Measurements from ENCODE around the gene WIZ.
A peak's percentile ranks its signal among the peaks of the same experiment; 100 is the strongest.
"Not testable (repeated sequence)": the region's sequence is repeated elsewhere in the genome, so short reads cannot be mapped to it uniquely, and the experiment has no call there.

The WIZ gene, protein sequence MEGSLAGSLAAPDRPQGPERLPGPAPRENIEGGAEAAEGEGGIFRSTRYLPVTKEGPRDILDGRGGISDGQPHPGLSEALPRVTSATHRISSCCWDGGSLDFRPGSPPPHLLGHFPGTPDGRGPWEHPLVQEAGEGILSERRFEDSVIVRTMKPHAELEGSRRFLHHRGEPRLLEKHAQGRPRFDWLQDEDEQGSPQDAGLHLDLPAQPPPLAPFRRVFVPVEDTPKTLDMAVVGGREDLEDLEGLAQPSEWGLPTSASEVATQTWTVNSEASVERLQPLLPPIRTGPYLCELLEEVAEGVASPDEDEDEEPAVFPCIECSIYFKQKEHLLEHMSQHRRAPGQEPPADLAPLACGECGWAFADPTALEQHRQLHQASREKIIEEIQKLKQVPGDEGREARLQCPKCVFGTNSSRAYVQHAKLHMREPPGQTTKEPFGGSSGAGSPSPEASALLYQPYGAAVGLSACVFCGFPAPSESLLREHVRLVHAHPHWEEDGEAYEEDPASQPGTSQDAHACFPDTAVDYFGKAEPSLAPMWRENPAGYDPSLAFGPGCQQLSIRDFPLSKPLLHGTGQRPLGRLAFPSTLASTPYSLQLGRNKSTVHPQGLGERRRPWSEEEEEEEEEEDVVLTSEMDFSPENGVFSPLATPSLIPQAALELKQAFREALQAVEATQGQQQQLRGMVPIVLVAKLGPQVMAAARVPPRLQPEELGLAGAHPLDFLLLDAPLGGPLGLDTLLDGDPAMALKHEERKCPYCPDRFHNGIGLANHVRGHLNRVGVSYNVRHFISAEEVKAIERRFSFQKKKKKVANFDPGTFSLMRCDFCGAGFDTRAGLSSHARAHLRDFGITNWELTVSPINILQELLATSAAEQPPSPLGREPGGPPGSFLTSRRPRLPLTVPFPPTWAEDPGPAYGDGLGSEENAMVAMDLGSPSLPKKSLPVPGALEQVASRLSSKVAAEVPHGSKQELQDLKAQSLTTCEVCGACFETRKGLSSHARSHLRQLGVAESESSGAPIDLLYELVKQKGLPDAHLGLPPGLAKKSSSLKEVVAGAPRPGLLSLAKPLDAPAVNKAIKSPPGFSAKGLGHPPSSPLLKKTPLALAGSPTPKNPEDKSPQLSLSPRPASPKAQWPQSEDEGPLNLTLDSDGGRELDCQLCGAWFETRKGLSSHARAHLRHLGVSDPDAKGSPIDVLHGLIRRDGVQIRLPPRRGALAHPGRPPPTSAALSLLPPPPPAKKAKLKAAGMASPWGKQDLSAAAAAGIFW (N-terminal part only)
- 24.6 to 29.5 (median 25.7) reads per million in 4 donors for total RNA-seq

- peak; percentile 66 to 81 (median 75) for DNase-seq
Observed at GRCh38 chr19:15449620-15450527, at the start of gene WIZ. Gene WIZ (minus strand): TSS chr19:15449956. CDS start chr19:15448307, 1,649 bp downstream.

GRCh38 chr19:15498910-15499309 lies 49.2 kb upstream of the WIZ start:
- DNase-seq = no peak

- no peak for DNase-seq
Observed at GRCh38 chr19:15498156-15498858, 48.6 kb upstream of the WIZ start.

DNA sequence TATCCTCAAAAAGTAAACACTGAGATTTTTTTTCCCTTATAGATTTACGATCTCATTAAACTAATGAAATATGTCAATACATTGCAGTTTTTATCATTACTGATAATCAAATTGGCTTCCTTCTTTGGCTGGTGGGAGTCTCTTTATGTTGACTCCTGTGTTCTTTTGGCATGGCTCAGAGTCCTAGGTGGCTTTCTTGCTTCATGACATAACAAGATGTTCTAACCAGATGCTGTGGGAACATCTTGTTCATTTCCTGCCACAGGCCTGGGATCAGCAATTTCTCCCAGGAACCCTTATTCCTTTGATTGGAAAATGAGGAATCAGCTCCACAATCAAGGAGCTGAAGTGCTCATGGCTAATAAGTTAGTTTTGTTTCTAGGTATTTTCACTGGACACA lies 45.4 kb upstream of the WIZ start:
- no peak for DNase-seq

DNA sequence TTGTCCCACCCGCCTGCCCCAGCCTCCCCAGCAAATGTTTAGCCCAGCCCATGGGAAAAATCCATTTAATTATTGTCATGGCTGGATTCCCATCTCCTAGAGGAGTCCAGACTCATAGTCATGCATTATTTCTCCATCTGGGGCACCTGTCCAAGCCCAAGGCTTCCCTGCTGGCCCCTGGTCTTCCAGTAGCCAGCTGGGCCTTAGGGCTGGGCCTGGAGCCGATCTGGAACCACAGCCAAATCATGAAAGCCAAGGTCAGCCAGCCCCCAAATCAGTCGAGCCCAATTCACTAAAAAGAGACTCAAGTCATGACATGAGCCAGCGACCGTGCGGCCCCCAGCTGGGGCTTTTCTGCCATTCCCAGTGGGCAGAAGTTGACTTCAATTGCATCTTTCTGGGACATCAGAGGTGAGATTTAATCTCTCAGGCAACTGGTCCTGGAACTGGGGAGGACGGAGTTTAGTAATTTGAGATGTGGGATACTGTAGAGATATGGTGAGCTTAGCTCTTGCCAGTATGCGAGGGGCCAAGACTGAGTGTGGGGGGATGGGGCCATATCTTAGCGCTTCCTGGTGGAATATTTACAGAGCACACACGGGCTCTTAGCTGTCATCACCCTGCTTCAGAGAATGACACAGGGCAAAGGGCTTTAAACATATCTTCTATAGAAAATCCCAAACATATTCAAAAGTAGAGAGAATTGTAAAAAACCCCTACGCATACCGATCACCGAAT lies 38.9 kb upstream of the WIZ start:
- DNase-seq = no peak

DNA sequence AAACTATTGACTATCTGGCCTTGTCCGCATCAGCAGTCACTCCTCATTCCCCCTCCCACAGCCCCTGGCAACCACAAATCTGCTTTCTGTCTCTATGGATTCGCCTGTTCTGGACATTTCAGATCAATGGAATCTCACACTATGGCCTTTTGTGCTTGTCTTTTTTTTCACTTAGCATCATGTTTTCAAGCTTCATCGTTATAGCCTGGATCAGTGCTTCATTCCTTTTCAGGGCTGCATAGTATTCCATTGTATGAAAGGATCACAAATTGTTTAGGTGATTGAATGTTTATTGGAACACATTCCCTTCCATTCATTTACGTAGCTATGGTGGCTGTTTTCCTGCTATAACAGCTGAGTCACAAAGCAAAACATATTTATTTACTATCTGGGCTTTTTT lies 37.3 kb upstream of the WIZ start:
- DNase-seq = no peak

- DNase-seq = not testable (repeated sequence)
Observed at GRCh38 chr19:15485768-15486167, 36.0 kb upstream of the WIZ start.

- not testable (repeated sequence) for DNase-seq
Observed at GRCh38 chr19:15480996-15481395, 31.2 kb upstream of the WIZ start.

GRCh38 chr19:15479391-15480345 lies 29.9 kb upstream of the WIZ start, which contains the start of gene PGLYRP2:
Gene PGLYRP2 (minus strand): TSS chr19:15479501. CDS start chr19:15479371, 130 bp downstream.
- no peak for DNase-seq

GRCh38 chr19:15476325-15476724 lies 26.6 kb upstream of the WIZ start:
- no peak for DNase-seq

DNA sequence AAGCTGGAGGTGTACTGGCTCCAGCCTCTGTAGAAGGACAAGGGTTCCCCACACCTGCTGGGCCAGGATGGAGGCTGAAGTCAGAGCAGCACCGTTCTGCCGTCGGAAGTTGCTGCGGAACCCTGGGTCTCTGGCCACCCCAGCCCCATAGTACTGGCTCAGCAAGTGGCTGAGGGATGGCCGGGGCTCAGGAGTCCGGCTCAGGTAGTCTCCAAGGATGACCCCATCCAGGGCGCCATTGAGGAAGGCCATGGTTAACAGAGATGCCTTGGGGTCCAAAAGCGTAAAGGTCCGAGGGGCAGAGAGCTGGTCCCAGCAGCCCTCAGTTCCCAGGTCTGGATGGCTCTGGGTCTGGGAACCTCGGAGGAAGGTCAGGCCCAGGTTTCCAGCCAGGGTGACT lies 25.9 kb upstream of the WIZ start:
- no peak for DNase-seq

DNA sequence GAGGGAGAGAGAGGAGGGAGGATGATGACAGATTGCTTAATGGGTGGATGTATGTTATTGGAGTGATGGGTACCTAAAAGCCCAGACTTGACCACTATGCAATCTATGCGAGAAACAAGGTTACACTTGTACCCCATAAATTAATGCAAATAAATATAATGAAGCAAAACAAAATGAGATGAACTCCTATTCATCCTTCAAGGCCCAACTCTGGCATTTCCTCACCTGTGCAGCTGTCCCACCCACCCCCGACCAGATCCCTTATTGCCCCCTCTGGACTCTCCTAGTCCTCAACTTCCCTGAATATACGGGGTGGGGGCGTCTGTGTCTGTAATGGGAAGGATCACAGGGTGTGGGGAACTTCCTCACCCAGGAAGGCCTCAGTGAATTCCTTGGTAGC lies 25.4 kb upstream of the WIZ start:
- no peak for DNase-seq

DNA sequence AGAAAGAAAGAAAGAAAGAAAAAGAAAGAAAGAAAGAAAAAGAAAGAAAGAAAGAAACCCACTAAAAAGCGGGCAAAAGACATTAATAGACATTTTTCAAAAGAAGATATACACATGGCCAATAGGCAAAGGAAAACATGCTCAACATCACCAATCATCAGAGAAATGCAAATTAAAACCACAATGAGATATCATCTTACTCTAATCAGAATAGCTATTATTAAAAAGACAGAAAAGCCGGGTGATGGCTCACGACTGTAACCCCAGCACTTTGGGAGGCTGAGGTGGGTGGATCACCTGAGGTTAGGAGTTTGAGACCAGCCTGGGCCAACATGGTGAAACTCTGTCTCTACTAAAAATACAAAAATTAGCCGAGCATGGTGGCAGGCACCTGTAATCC lies 24.1 kb upstream of the WIZ start:
- DNase-seq = not testable (repeated sequence)

GRCh38 chr19:15471639-15472101 lies 21.9 kb upstream of the WIZ start:
- no peak for DNase-seq

GRCh38 chr19:15469513-15470297 lies 19.9 kb upstream of the WIZ start:
- peak in 2 of 5 donors; percentile 25 to 36 for DNase-seq

GRCh38 chr19:15468675-15469512 lies 19.1 kb upstream of the WIZ start:
- DNase-seq = no peak

DNA sequence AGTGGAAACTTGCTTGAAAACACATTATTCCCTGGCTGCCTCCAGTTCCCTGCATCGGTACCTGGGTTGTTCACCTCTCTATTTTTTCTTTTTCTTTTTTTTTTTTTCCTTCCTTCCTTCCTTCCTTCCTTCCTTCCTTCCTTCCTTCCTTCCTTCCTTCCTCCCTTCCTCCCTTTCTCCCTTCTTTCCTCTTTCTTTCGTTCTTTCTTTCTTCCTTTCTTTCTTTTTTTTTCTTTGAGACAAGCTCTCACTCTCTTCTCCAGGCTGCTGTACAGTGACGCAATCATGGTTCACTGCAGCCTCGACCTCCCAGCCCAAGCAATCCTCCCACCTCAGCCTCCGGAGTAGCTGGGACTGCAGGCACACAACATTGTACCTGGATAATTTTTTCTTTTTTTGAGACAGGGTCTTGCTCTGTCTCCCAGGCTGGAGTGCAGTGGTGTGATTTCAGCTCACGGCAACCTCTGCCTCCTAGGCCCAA lies 18.0 kb upstream of the WIZ start:
- no peak for DNase-seq
